Aorta (tissue), 5 donors: ENCODE measurements around the gene SFTA2. TPM values are rescaled to one million over a fixed set of nuclear protein-coding genes. Genes with fewer than 3 reads are reported as not detected.

Experiments
- ATAC-seq: fragments of 200-7000 bp; cut with Tn5 transposase; one replicate; pipeline ENCODE4 v1.9.1; 2022; ENCODE audit warnings: moderate library complexity; ENCODE audit not compliant: low FRiP score
- DNase-seq, 2 donors: peaks; one replicate each; pipeline ENCODE4 v3.0.0-alpha.2; 2020
- H3K27ac ChIP-seq, 2 donors: one replicate each; pipeline ENCODE4 v1.5.1; 2013; ENCODE audit warnings: low read length in 2 of 2, mild to moderate bottlenecking in 2 of 2, moderate library complexity in 2 of 2, control low read depth in 1 of 2, inconsistent platforms in 1 of 2, low read depth in 1 of 2
- H3K27me3 ChIP-seq, 2 donors: one replicate each; pipeline ENCODE4 v1.6.1; 2013; ENCODE audit warnings: control low read depth in 1 of 2, low read length in 1 of 2, mild to moderate bottlenecking in 1 of 2, moderate library complexity in 1 of 2; ENCODE audit not compliant: insufficient read depth in 2 of 2, control insufficient read depth in 1 of 2
- H3K36me3 ChIP-seq, 2 donors: one replicate each; pipeline ENCODE4 v1.6.1; 2013; ENCODE audit warnings: control low read depth in 1 of 2, low read length in 1 of 2, mild to moderate bottlenecking in 1 of 2; ENCODE audit not compliant: insufficient read depth in 2 of 2, control insufficient read depth in 1 of 2
- H3K4me1 ChIP-seq, 2 donors: one replicate each; pipeline ENCODE4 v1.6.1; 2013; ENCODE audit warnings: low read length in 2 of 2, control low read depth in 1 of 2, mild to moderate bottlenecking in 1 of 2, moderate library complexity in 1 of 2; ENCODE audit not compliant: insufficient read depth in 2 of 2, control insufficient read depth in 1 of 2
- H3K4me3 ChIP-seq, 2 donors: one replicate each; pipeline ENCODE4 v1.5.1; 2013; ENCODE audit warnings: low read length in 2 of 2, control low read depth in 1 of 2, mild to moderate bottlenecking in 1 of 2
- H3K9me3 ChIP-seq: one replicate; pipeline ENCODE4 v1.6.1; 2013; ENCODE audit warnings: mild to moderate bottlenecking, low read length; ENCODE audit not compliant: control insufficient read depth
- WGBS, 2 donors: extraction: QIAGEN DNeasy Blood & Tissue Kit; methylation state at CpG; one replicate each; pipeline ENCODE4 v1.1.7; 2013; 5-methylcytosine and 5-hydroxymethylcytosine counted together
- intact Hi-C, 2 donors: fragments of 100-400 bp; cut with DNase I; formaldehyde crosslinking; loops; one replicate each; pipeline versions ENCODE4 v1.14.2 to v1.15.0; 2022
- microRNA-seq, 2 donors: library from miRNA; unstranded; fragments of <30 nt; microRNA quantifications; one replicate each; pipeline ENCODE4 v1.2.0, GENCODE V29; 2020
- polyA plus RNA-seq, 2 donors: library from polyadenylated mRNA; stranded (reverse); fragments of 200-250 nt; gene quantifications; one replicate each; pipeline ENCODE4 v1.2.3, GENCODE V29; 2013
- total RNA-seq, 2 donors: library from RNA; stranded (reverse); fragmentation: NEBNext Ultra II Directional; extraction: Animal tissue kit (Norgen Biotek cat#: 25700); gene quantifications; one replicate each; pipeline ENCODE4 v1.2.1, GENCODE V29; 2021
- donor health status: healthy with polysubstance abuse.
- donor health status: Bipolar disorder and iron deficiency.
- donor health status: DM: no; HTN: no; CAD: no.
- donor health status: DM: no; HTN: no; CAD: no.
- donor health status: DM: yes; HTN: yes; CAD: no.

Gene SFTA2
- total and polyA plus RNA-seq, 4 donors = 2.4 TPM; not detected in 3

- Histone ChIP-seq H3K9me3 (no peaks in the 10 kb centered on the region), H3K27ac (peak overlapping the region in 1 of 2 donors; percentile 50), H3K27me3 (no peaks in the 10 kb centered on the region), H3K4me1 (no peaks in the 10 kb centered on the region), H3K36me3 (no peaks in the 10 kb centered on the region), H3K4me3 (no peak overlapping the region)
- ATAC-seq (no peak), DNase-seq (no peak)
- intact Hi-C loops = loop anchor here in 1 of 2 donors (5.0 kb wide), 1 partner anchor 201 kb away; no protein-coding TSS in a partner anchor
- 54 to 59% methylated on average over 15 of the region's 15 CpGs for WGBS, 2 donors
Observed at GRCh38 chr6:30882759-30883684, 48.9 kb downstream of the SFTA2 start.

GRCh38 chr6:30882204-30882758 is 49.7 kb downstream of the SFTA2 start:
- WGBS, 2 donors = 26 to 35% methylated on average over 8 of the region's 8 CpGs
- no peak overlapping the region for H3K27ac ChIP-seq
- intact Hi-C loops = loop anchor here in 1 of 2 donors (5.0 kb wide), 1 partner anchor 200 kb away; no protein-coding TSS in a partner anchor

DNA sequence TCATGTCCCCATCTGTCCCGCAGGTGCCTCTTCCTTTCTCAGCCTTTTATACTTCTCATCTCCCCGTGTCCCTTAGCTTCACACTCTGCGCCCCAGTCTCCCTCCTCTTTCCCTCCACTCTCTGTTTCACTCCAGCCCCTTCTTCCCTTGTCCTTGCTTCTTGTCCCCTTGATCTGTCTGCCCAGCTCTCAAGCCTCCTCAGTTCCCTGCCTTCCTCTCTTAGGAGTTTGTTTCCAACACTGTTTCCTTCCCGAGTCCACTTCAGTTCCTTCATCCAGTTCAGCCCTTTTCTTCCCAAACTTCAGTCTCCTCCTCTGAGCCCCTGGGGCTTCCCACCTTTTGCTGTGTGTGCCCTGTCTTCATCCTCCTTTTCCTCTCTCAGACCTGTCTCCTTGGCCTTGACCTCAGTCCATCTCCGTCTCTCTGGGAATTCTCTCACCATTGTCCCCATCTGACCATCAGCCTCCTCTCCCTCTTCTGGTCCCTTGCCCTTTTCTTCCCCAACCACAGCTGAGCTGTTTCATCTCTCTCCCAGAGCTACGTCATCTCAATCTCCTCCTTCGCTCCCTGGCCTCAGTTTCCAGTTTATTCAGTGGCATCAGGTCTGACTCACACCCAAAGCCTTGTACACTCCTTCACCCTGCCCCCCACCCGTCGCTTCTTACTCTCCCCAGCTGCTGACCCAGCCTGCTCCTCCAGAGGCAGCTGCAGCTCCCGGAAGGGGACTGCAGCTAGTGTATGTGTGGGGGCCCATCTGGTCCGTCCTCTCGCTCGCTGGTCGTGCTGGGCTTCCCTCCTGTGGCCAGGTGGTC is 50.4 kb downstream of the SFTA2 start:
- intact Hi-C loops = loop anchor here in 1 of 2 donors (5.0 kb wide), 1 partner anchor 199 kb away; no protein-coding TSS in a partner anchor
- no peak for DNase-seq
- Histone ChIP-seq H3K4me3 (no peak overlapping the region), H3K4me1 (no peaks in the 10 kb centered on the region), H3K9me3 (no peaks in the 10 kb centered on the region), H3K27ac (no peak overlapping the region), H3K27me3 (no peaks in the 10 kb centered on the region), H3K36me3 (no peaks in the 10 kb centered on the region)
- WGBS, 2 donors = 83 to 87% methylated on average over 14 of the region's 14 CpGs
- ATAC-seq = no peak

More at GRCh38 chr6:30882204-30882758, 49.7 kb downstream of the SFTA2 start:
- DNase-seq (no peak), ATAC-seq (no peak)
- Histone ChIP-seq H3K9me3 (no peaks in the 10 kb centered on the region), H3K4me3 (no peak overlapping the region), H3K4me1 (no peaks in the 10 kb centered on the region), H3K36me3 (no peaks in the 10 kb centered on the region), H3K27me3 (no peaks in the 10 kb centered on the region)

Small RNAs within 50 kb of the gene (microRNA-seq; reads per million reads assigned to microRNA genes)
- gene MIR4640 = 0 to 0.60 reads per million in 2 donors

Other genes with a start within 250 kb of the SFTA2 start
- 100 to 1,000 TPM; 130 to 134 TPM for gene PPP1R18, start 245.5 kb downstream of the SFTA2 start, total RNA-seq
- 10 to 100 TPM; 68.5 to 83.3 TPM for gene PPP1R18, start 245.5 kb downstream of the SFTA2 start, polyA plus RNA-seq
- gene NRM, start 241.2 kb downstream of the SFTA2 start, total RNA-seq = 10 to 100 TPM; 13.0 to 15.0 TPM
- 10 to 100 TPM in 1 of 2 donors, 1 to 10 TPM in 1; 5.6 to 19.6 TPM for gene NRM, start 241.2 kb downstream of the SFTA2 start, polyA plus RNA-seq
- 10 to 100 TPM; 31.4 to 33.3 TPM for gene MDC1, start 214.9 kb downstream of the SFTA2 start, total RNA-seq
- gene MDC1, start 214.9 kb downstream of the SFTA2 start, polyA plus RNA-seq = 10 to 100 TPM in 1 of 2 donors, 1 to 10 TPM in 1; 7.4 to 34.5 TPM
- gene TUBB, start 211.8 kb downstream of the SFTA2 start, total RNA-seq = 100 to 1,000 TPM; 264 to 324 TPM
- 100 to 1,000 TPM in 1 of 2 donors, 10 to 100 TPM in 1; 99.5 to 189 TPM for gene TUBB, start 211.8 kb downstream of the SFTA2 start, polyA plus RNA-seq
- gene FLOT1, start 189.5 kb downstream of the SFTA2 start, total RNA-seq = 100 to 1,000 TPM; 172 to 222 TPM
- 100 to 1,000 TPM; 153 to 213 TPM for gene FLOT1, start 189.5 kb downstream of the SFTA2 start, polyA plus RNA-seq
- 10 to 100 TPM; 62.0 to 72.9 TPM for gene IER3, start 187.6 kb downstream of the SFTA2 start, total RNA-seq
- 10 to 100 TPM; 17.8 to 88.8 TPM for gene IER3, start 187.6 kb downstream of the SFTA2 start, polyA plus RNA-seq
- 10 to 100 TPM; 29.5 to 32.0 TPM for gene DDR1, start 47.7 kb downstream of the SFTA2 start, total RNA-seq
- 10 to 100 TPM in 1 of 2 donors, 1 to 10 TPM in 1; 6.8 to 15.4 TPM for gene DDR1, start 47.7 kb downstream of the SFTA2 start, polyA plus RNA-seq
- gene GTF2H4, start 24.0 kb downstream of the SFTA2 start, total RNA-seq = 10 to 100 TPM; 31.2 to 37.0 TPM
- 10 to 100 TPM in 1 of 2 donors, 1 to 10 TPM in 1; 3.9 to 88.2 TPM for gene GTF2H4, start 24.0 kb downstream of the SFTA2 start, polyA plus RNA-seq
- 10 to 100 TPM; 16.0 to 19.1 TPM for gene VARS2, start 17.9 kb downstream of the SFTA2 start, total RNA-seq
- gene VARS2, start 17.9 kb downstream of the SFTA2 start, polyA plus RNA-seq = 10 to 100 TPM in 1 of 2 donors, 1 to 10 TPM in 1; 9.6 to 65.7 TPM
- not detected for gene MUCL3, start 8.8 kb upstream of the SFTA2 start, total RNA-seq
- gene MUCL3, start 8.8 kb upstream of the SFTA2 start, polyA plus RNA-seq = under 1 TPM; 0.13 to 0.18 TPM
- gene MUC21, start 51.5 kb upstream of the SFTA2 start, total RNA-seq = not detected
- under 1 TPM; 0.20 to 0.75 TPM for gene MUC21, start 51.5 kb upstream of the SFTA2 start, polyA plus RNA-seq
- not detected for gene MUC22, start 78.3 kb upstream of the SFTA2 start, total RNA-seq
- gene MUC22, start 78.3 kb upstream of the SFTA2 start, polyA plus RNA-seq = not detected
- not detected for gene C6orf15, start 180.4 kb upstream of the SFTA2 start, total RNA-seq
- not detected for gene C6orf15, start 180.4 kb upstream of the SFTA2 start, polyA plus RNA-seq
- gene PSORS1C1, start 182.6 kb upstream of the SFTA2 start, total RNA-seq = 1 to 10 TPM; 3.0 to 4.3 TPM
- gene PSORS1C1, start 182.6 kb upstream of the SFTA2 start, polyA plus RNA-seq = 1 to 10 TPM; 1.6 to 6.8 TPM
- gene CDSN, start 188.3 kb upstream of the SFTA2 start, total RNA-seq = not detected
- gene CDSN, start 188.3 kb upstream of the SFTA2 start, polyA plus RNA-seq = not detected
- gene PSORS1C2, start 206.9 kb upstream of the SFTA2 start, total RNA-seq = not detected
- gene PSORS1C2, start 206.9 kb upstream of the SFTA2 start, polyA plus RNA-seq = not detected
- 10 to 100 TPM; 13.7 to 23.2 TPM for gene CCHCR1, start 225.6 kb upstream of the SFTA2 start, total RNA-seq
- gene CCHCR1, start 225.6 kb upstream of the SFTA2 start, polyA plus RNA-seq = 10 to 100 TPM in 1 of 2 donors, 1 to 10 TPM in 1; 7.0 to 21.3 TPM
- 1 to 10 TPM; 3.1 to 8.3 TPM for gene TCF19, start 226.4 kb upstream of the SFTA2 start, total RNA-seq
- gene TCF19, start 226.4 kb upstream of the SFTA2 start, polyA plus RNA-seq = 1 to 10 TPM; 3.4 to 4.2 TPM
- gene POU5F1, start 238.5 kb upstream of the SFTA2 start, total RNA-seq = 1 to 10 TPM in 1 of 2 donors, under 1 TPM in 1; 0.45 to 2.2 TPM
- 1 to 10 TPM in 1 of 2 donors, not detected in 1; 2.6 TPM for gene POU5F1, start 238.5 kb upstream of the SFTA2 start, polyA plus RNA-seq